NCI-H2029 (cell line): Measurements from ENCODE around the gene CD6.

Experiments used
- DNase-seq: peaks from one replicate; lab custom pipeline; 2025; lab: John Stamatoyannopoulos, UW

The CD6 gene

DNA sequence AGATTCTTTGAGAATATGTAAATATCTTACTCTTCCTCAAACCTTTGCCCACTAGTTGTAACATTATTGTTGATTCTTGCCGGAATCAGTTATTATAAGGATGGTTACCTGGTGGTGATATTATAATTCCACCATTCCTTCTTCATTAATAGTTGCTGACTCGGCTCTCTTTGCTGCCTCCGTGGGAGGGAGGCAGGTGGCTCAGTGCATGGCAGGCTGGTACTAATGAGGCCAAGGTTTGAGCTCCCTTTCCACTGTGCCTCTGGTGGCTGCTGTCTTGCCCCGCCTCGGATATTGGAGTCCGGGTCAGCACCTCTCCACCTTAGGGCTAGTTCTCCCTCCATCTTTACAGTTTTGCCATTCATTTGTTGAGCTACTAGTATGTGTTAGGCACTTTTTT lies 12.7 kb downstream of the CD6 start:
- DNase-seq, result no peak

DNA sequence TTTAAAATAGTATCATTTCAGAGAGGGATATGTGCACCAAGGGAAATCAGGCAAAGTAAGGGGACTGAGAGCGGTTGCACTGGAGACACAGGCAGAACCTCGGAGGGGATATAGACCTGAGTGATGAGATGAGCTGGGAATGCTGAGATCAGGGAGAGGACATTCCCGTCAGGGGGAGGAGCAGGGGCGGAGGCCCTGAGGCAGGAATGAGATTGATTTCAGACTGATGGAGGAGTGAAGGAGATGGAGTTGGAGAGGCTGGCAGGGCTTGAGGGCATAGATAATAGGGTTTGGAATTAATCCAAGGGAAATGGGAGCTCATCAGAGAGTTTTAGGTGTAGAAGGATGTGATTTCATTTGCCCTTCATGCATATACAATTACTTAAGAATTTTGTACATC lies 13.2 kb downstream of the CD6 start:
- DNase-seq, result no peak

DNA sequence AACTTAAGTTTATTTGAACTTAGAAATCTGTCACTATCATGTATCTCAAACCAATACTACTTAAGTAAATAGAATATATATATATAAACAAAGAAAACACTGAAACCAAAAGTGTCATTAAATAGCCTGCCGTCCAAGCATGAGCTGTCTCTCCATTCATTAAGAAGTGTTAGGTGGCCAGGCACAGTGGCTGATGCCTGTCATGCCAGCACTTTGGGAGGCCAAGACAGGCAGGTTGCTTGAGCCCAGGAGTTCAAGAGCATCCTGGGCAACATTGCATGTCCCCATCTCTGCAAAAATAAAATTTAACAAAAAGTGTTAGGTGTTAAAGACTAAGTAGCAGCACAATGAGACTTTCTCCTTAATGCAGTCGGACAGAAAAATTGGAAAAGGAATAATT lies 14.0 kb downstream of the CD6 start:
- DNase-seq, result no peak

DNA sequence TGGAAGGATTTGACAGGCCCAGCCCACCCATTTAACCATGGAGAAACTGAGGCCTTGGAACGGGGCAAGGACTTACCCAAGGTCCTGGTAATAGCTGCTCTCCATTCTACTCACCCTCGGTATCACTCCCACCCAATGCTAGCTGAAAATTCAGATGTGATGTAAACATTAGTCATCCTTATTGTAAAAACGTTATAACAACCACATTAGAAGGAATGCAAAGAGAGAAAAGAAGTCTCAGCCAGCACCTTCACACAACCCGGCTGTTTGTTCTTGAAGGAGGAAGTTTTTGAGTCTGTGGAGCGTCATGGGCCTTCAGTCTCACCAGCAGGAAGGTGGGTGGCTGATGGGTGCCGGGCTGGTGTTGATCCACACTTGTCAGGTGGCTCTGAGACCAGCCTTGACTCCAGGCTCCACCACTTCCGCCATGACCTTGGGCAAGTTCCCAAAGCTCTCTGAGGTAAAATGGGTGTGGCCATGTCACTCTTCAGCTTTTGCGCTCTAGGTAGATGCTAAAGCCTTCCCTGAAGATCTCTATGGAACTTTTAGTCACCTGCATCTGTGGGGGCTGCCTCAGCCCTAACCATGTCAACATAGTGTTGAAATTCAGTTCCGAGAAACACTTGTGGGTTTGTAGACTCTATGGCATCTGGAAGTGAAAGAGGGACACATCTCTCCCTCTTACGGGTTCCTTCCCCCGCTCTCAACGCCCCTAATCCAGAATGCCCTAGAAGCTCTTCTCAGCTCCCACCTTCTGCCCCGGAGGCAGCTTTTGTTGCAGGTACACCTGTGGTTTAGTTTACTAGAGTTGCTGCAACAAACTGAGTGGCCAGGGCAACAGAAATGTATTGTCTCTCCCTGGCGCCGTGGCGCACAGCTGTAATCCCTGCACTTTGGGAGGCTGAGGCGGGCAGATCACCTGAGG lies 14.8 kb downstream of the CD6 start:
- DNase-seq, result no peak

DNA sequence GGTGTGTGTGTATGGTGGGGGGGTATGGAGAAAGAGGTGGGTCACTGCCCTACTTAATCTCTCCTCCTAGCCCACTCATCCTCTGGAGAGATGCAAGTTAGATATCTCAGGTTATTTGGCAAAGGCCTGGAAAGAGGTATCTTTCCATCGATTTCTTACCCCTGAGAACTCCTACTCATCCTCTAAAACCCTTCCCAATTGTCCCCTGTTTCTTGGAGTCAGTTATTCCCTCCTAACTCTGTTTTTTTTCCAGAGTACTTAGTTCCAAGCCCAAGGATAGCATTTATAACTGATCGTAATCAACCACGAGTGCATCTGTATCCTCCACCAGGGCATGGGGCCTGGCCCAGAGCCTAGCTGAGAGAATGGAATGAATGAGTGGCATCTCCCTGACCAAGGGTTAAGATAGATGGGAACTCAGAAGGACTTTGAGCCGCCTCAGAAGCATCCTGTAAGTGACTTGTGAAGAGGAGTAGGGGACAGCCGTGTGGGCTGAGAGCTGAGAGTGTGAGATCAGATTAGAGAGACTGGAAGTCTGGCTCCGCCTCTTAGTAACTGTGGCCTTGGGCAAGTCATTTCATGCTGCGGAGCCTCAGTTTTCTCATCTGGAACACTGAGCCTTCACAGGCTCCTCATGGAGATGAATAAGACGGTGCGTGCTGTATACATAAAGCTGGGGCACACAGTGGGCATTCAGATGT lies 16.2 kb downstream of the CD6 start:
- no peak for DNase-seq

DNA sequence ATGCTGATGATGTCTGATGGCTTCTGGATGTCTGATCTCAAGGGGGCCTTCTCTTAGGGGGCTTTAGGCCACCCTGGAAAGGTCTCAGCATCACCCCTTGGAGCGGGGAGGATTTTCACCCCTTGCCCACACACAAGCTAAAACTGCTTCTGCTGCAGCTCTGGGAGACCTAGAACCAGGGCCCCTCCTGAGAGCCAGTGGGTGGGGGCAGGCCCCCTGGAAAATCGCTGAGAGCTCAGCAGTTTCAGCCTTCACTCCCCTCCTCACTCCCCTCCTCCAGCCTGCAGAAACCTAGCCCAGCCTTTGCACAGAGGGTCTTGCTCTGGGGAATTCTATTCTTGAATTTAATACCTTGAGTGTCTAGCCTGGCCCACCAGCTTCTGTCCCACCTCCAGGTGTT lies 17.2 kb downstream of the CD6 start:
- no peak for DNase-seq

DNA sequence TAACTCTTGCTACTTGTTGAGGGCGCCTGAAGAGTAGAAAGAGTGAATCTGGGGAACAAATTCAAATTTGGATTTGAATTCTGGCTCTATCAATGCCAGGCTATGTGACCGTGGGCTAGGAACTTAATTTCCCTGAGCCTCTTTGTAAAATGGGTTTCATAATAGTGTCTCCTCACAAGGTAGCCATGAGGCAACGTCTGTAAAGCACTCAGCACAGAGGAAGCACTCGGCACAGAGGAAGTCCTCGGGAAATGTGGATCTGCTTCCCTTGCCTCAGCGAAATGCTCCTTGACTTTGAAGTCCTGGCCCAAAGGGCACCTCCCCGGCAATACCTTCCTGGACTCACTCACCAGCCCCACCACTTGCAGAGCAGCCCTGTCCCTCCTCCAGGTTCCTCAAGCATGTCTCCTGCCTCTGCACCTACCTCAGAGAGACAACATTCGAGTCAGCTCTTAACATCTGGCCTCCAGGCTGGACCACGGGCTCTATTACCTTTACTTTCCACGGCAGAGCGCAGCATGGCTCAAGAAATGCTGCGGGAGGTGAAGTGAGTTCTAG lies 17.7 kb downstream of the CD6 start:
- no peak for DNase-seq

DNA sequence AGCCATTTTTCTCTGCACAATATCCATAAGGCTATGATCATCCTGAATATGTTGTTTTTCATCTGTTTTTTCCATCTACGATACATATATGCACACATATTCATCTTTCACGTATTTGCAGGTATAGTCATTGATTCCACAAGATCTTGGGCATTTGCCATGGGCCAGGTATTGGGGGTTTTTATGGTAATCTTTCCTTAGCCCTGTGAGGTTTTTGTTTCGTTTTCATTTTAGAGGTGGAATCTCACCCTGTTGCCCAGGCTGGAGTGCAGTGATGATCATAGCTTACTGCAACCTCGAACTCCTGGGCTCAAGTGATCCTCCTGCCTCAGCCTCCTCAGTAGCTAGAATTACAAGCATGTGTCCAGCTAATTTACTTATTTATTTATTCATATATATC lies 20.0 kb downstream of the CD6 start:
- DNase-seq, result no peak

DNA sequence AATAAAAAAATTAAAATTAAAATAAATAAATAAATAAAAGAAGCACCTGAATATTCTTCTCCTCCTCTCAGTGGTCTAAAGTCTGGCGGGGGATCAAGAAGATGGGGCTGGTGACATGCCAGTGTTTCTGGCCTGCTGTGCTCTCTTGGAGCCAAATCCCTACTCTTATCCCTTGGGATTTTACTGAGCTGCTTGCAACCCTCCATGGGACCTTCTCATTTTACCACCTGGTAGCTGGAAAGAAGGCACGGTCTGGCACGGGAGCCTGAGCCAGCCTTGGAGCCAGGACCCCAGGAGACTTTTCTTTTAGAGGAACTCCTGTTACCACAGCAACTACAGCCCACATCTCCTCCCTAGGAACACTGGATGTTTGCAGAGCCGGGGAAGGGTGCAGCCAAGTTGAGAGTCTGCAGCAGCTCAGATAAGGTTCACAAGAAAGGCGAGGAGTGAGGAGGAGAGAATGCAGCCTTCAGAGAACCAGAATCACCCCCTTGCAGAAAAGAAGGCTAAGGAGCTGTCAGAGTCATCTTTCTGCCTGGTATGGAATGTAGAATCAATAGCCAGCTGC lies 21.4 kb downstream of the CD6 start:
- no peak for DNase-seq

DNA sequence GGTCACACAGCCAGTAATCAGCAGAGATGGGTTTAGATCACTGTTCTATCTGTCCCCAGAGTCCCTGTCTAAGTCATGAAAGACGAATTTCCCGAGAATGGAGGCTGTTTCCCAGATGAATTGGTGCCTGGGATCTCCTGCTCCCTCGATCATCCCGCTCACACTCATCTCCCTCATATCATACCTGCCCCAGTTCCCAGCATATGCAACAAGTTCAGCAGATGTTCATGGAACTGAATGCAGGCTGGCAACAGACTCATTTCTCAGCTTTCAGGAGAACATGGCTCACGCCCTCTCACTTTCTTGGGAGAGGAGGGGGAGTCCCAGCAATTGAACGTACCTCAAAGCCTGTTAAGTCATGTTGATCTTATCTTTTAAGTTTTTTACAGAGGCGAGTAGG lies 22.1 kb downstream of the CD6 start:
- no peak for DNase-seq

DNA sequence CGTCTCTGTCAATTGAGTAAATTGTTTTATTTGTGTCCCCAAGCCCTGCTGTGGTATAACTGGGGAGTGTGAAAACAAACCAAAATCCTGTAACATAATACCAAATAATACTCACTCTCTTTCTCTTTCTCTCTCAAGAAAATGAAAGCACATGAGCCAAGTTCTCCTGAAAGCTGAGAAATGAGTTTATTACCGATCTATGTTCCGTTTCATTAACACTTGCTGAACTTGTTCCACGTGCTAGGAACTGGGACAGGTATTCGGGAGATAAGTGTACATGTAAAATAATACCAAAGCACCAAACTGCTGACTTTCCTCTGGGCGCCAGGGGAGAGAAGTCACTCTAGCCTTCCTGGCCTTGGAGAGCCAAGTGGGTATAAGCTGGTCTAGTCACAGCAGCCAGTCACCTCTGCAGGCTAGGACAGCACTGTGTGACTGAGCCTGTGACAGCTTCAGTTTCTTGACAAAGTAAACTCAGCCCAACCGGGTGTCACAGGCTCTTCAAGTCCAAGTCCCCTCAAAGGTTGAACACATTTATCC lies 23.1 kb downstream of the CD6 start:
- DNase-seq, result no peak

DNA sequence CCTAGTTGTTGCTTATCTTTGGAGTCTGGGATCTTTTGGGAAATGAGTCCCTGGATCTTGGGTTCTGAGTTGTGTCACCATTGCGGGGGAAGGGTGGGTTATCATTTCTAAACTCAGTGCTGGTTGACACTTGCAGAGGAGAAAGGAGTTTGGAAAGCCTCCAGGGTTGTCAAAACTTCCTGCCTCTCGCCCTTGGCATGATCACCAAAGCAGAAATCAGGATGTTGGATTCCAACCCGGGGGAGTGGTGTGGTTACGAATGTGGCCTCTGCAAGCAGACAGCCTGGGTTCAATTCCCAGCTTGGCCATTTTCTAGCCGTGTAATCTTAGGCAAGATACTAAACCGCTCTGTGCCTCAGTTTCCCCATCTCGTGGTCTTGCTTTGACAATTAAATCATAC lies 24.3 kb downstream of the CD6 start:
- no peak for DNase-seq

DNA sequence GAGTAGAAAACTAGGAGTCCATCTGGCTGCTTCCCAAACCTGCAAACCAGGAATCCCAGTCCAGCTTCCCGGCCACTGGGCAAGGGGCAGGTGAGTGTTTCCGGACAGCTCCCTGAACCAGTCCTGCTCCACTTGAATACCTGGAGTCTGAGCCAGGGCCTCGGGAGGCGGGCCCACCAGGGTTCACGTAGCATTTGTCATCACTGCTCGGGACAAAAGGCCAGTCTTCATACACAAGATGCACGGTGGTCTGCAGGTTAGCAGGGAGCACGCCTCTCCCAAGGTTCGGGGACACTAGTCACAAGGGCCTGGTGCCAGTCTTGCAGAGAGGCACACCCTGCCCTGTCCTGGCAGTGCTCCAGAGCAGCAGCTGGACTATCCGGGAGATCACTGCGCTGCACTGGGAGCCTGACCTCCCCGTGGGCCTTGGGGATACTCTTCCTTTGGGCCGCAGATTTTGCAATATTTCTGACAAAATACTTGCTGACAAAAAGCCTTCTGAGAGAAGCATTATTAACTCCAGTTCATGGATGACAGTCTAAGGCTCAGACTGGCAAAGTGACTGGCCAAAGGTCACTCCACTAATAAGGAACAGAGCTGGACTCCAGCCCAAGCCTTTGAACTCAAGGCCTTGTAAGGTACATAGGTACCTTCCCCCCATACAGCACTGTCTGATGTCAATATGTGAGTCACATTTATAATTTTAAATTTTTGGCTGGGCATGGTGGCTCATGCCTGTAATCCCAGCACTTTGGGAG lies 25.1 kb downstream of the CD6 start:
- DNase-seq, result no peak

DNA sequence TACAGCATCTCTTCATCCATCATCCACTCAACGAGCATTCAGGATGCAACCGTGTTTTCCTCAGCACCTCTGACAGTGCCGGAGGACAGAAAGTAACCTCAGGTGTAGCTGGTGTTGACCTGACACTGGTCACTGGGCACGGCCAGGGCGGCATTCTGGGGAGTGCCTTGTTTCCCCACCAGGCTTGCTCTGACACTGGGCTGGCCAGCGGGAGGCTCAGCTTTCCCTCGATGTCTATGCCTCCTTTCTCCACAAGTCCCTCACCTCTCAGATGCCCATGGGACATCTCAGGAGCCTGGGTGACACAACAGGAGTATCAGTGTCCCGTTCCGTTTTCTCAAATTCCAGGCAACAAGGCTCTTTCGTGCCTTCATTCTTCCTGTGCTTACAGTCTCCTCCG lies 28.9 kb downstream of the CD6 start:
- no peak for DNase-seq

DNA sequence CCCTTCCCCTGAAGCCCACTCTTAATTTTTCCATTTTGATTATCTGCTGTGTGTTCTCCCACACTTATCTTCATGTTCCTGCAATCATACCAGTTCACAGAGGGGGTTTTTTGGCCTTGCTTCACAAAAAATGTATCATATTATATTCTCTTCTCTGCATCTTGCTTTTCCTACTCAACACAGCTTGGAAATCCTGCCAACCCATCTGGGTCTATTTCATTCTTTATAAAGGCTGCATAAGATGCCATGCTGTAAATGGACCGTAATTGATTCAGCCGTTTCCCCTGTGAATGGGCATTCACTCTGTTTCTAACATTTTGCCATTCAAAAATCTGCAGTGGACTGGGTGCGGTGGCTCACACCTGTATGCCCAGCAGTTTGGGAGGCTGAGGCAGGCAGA lies 30.5 kb downstream of the CD6 start:
- no peak for DNase-seq

DNA sequence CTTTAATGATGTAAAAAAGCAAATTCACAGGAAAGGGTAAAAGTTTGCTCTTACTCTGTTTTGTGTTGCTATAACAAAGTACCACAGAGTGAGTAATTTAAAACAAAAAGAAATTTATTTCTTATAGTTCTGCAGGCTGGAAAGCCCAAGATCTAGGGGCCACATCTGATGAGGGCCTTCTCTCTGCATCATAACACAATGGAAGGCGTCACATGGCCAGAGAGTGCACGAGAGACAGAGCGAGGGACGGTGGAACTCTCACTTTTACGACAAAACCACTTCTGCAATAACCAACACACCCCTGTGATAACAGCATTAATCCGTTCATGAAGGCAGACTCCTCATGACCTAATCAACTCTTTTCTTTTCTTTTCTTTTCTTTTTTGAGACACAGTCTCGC lies 31.1 kb downstream of the CD6 start:
- no peak for DNase-seq

DNA sequence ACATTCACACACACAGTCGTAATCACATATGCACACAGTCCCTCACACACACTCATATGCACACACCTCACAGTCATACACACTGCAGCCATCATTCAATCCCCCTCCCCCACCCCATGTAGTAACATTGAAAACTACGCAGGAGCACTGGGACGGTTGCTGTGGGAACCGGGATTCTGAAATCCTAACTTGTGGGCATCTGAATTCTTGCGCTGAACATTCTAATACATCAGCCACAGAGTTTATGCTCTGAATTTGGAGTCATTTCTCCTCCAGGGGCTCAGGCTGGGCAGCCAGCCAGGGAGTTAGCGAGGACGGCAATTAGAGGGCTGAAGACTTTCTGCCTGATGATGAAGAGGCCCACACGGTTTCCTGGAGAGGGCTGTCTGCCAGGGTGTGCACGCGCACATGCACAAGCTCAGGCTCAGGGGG lies 32.7 kb downstream of the CD6 start:
- DNase-seq, result peak; percentile 43

DNA sequence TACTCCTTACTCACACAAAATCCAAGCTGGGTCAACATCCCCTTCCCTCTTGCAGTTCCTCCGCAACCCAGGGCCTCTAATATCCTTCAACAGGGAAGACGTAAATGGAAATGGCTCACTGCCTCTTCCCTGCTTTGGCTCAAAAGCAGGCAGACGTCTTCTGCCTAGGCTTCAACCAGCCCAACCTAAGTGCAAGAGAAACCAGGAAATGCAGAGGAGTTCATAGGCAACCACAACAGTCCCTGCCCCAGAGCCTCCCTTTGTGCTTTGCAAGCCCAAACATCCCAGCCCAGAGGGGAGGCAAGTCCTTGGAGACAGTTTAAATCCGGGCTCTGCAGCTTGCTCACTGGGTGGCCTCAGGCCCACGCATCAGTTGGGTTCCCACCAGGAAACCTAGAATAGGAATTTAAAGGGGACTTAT lies 33.3 kb downstream of the CD6 start:
- no peak for DNase-seq

DNA sequence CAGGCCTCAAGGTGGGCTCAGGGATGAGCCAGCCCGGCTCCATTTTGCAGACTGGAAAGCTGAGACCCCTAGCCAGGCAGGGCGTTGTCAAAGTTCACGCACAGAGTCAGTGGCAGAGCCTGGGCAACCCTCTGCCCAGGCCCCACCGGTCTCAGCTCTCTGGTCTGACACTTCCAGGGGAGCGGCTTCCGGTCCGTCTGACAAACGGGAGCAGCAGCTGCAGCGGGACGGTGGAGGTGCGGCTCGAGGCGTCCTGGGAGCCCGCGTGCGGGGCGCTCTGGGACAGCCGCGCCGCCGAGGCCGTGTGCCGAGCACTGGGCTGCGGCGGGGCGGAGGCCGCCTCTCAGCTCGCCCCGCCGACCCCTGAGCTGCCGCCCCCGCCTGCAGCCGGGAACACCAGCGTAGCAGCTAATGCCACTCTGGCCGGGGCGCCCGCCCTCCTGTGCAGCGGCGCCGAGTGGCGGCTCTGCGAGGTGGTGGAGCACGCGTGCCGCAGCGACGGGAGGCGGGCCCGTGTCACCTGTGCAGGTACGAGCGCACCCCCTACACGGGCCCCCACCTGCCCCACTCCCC lies 36.0 kb downstream of the CD6 start:
- no peak for DNase-seq

DNA sequence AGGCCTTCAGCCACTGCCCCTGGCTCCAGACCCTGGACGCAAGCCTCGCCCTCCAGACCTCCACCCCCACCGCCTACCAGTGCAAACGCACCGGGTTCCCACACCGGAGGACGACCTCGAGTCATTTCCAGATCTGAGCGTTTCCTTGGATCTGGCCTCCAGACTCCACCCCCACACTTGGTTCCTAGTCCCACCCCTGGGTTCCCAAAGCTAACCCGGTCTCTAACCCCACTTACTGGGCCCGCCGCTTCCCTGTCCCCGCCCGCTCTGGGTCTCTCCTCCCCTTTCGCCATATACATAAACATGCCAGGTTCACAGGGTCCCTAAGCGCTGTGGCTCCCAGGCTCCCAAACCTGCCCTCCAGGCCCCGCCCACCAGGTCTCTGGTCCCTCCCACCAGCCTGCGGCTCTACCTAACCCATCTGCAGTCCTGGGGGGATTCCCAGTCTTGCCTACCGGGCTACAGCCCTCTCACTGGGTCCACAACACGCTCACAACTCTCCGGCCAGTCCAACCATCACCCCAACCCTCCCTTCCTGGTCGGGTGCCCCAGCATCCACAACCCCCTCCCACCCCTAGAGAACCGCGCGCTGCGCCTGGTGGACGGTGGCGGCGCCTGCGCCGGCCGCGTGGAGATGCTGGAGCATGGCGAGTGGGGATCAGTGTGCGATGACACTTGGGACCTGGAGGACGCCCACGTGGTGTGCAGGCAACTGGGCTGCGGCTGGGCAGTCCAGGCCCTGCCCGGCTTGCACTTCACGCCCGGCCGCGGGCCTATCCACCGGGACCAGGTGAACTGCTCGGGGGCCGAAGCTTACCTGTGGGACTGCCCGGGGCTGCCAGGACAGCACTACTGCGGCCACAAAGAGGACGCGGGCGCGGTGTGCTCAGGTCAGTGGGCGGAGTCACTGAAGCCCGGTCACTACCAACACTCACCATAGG lies 36.7 kb downstream of the CD6 start:
- DNase-seq, result no peak
